SK-N-MC (cell line): ENCODE data around the gene DCAF8.

ENCODE experiments used
- EZH2 ChIP-seq: fragments of 200-600 bp; sonication (generic); IDR thresholded peaks from one replicate; pipeline ENCODE4 v1.6.1; 2017; ENCODE audit warnings: antibody characterized with exemption
- POLR2AphosphoS5 ChIP-seq: IDR thresholded peaks from 2 replicates; pipeline ENCODE4 v1.6.1; 2012; ENCODE audit warnings: mild to moderate bottlenecking, low read depth, low read length, borderline replicate concordance

GRCh38 chr1:160186729-160187128 is 75.6 kb downstream of the DCAF8 start:
- TF ChIP-seq POLR2AphosphoS5: no peak
- no peak for TF ChIP-seq EZH2
